ENCODE results near the gene NOL3. TPM values are rescaled to one million over a fixed set of nuclear protein-coding genes. Genes with fewer than 3 reads are reported as not detected.

Gene NOL3
- total RNA-seq, 1 experiment from 2014 or later, result 5.6 TPM

DNA sequence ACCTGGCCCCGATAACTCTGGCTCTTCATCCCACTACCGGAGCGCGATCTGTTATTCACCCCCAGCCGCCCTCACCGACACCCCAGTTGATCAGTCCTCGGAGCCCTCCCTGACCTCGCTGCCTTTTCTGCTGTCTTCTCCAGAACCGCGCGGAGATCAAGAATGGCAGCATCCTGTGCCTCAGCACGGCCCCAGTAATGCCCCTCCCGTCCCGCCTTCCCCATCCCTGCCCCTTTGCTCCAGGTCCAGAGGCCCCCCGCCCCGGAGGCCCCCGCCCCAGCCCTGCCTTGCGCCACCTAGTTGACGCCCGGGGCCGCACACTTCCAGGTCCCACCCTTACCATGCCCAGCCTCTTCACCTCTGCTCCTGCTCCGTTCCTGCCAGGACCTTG, 29.5 kb downstream of the NOL3 start:
- Histone ChIP-seq H3K4me2 (ENCODE audit: insufficient read depth, insufficient read length, low read length) (peak overlapping the region; percentile 47), H4K20me1 (ENCODE audit: control insufficient read depth, insufficient read depth, insufficient read length) (no peaks in the 10 kb centered on the region), H2BK15ac (ENCODE audit: low read depth, low read length) (no peak overlapping the region), H3K23me2 (ENCODE audit: insufficient read length, low read depth, low read length, poor library complexity, severe bottlenecking) (no peaks in the 10 kb centered on the region), H3K79me2 (ENCODE audit: insufficient read depth, low read length) (no peaks in the 10 kb centered on the region), H3K4me1 (ENCODE audit: insufficient read depth, low read length) (no peaks in the 10 kb centered on the region), H2BK5ac (ENCODE audit: insufficient read length, low read length) (no peak overlapping the region), H4K5ac (ENCODE audit: insufficient read length, low read depth, low read length) (no peak overlapping the region), H3K9me3 (ENCODE audit: control insufficient read depth, low read depth, low read length) (no peaks in the 10 kb centered on the region), H3K9ac (ENCODE audit: extremely low read depth, insufficient read length, low read length) (no peak overlapping the region), H3K4ac (ENCODE audit: low read depth, low read length) (no peak overlapping the region), H3K56ac (ENCODE audit: insufficient read length, low read depth, low read length) (no peak overlapping the region), H2BK12ac (ENCODE audit: insufficient read length, low read depth, low read length) (no peak overlapping the region), H3K23ac (ENCODE audit: insufficient read length, low read depth, low read length) (no peak overlapping the region), H2AFZ (ENCODE audit: low read length) (no peak overlapping the region), H3K18ac (ENCODE audit: insufficient read length, low read depth, low read length) (no peak overlapping the region), H4K8ac (replicated peaks; ENCODE audit: insufficient read length, low read depth, low read length) (no peak overlapping the region), H3K27ac (ENCODE audit: insufficient read length, low read depth, low read length) (no peak overlapping the region), H2AK5ac (ENCODE audit: insufficient read length, low read length) (no peak overlapping the region), H3T11ph (ENCODE audit: low read length) (no peak overlapping the region), H2BK20ac (ENCODE audit: low read depth, low read length, poor library complexity, severe bottlenecking) (no peak overlapping the region), H4K91ac (ENCODE audit: insufficient read length, low read depth, low read length) (no peak overlapping the region), H3K79me1 (ENCODE audit: insufficient read depth, low read depth, low read length, poor library complexity, severe bottlenecking) (no peaks in the 10 kb centered on the region), H3K27me3 (ENCODE audit: insufficient read depth, low read length) (no peaks in the 10 kb centered on the region), H2BK120ac (ENCODE audit: low read depth, low read length, poor library complexity, severe bottlenecking) (no peak overlapping the region), H3K14ac (ENCODE audit: insufficient read depth, low read length) (no peak overlapping the region)
- WGBS (ENCODE audit: extremely low coverage, insufficient read length, low lambda C conversion rate), result no CpG with 5 or more reads among the region's 22 CpGs
- peak; percentile 78 for DNase-seq
- peak overlapping the region; percentile 71 to 80 for H3K4me3 Mint-ChIP-seq
- no peaks in the 10 kb centered on the region for H3K9me3 Mint-ChIP-seq
- peaks cover 7 to 12% of the 10 kb centered on the region in 2 experiments for H3K4me1 Mint-ChIP-seq
- H3K27me3 Mint-ChIP-seq (ENCODE audit: low read depth), result 0 out of 2 replicates have a peak, but pooled peaks cover 2% of the 10 kb centered on the region
- H3K27ac Mint-ChIP-seq, result peak overlapping the region; percentile 68 to 94 (median 70); a peak in 5 of 7 replicates
- H3K36me3 Mint-ChIP-seq (ENCODE audit: insufficient read depth in 1 of 3, low read depth in 3 of 3), result peaks cover 26 to 63% (median 38%) of the 10 kb centered on the region in 3 experiments
- TF ChIP-seq, protein P1, sequence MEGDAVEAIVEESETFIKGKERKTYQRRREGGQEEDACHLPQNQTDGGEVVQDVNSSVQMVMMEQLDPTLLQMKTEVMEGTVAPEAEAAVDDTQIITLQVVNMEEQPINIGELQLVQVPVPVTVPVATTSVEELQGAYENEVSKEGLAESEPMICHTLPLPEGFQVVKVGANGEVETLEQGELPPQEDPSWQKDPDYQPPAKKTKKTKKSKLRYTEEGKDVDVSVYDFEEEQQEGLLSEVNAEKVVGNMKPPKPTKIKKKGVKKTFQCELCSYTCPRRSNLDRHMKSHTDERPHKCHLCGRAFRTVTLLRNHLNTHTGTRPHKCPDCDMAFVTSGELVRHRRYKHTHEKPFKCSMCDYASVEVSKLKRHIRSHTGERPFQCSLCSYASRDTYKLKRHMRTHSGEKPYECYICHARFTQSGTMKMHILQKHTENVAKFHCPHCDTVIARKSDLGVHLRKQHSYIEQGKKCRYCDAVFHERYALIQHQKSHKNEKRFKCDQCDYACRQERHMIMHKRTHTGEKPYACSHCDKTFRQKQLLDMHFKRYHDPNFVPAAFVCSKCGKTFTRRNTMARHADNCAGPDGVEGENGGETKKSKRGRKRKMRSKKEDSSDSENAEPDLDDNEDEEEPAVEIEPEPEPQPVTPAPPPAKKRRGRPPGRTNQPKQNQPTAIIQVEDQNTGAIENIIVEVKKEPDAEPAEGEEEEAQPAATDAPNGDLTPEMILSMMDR (conservative IDR thresholded peaks at IDR 0.05), result peak; percentile 57
